Measurements from ENCODE around the gene LIMCH1.

GRCh38 chr4:41624765-41625164, 86.8 kb downstream of the LIMCH1 start:
- TF ChIP-seq EZH2 (IDR thresholded peaks at IDR 0.05) (no peak), POLR2AphosphoS5 (IDR thresholded peaks at IDR 0.05; ENCODE audit: borderline replicate concordance, low read depth, low read length) (no peak), FOXP2 (optimal IDR thresholded peaks at IDR 0.05; ENCODE audit: control extremely low read depth, extremely low read length, insufficient read depth) (no peak)
